ENCODE measurements around the gene CYP11A1. TPM values are rescaled to one million over a fixed set of nuclear protein-coding genes. Genes with fewer than 3 reads are reported as not detected.

CYP11A1 gene
- total RNA-seq, 1 experiment from 2014 or later: 1.7 TPM

- H3K27ac Mint-ChIP-seq: no peak overlapping the region
- Histone ChIP-seq H3K9ac (ENCODE audit: extremely low read depth, insufficient read length, low read length) (no peak overlapping the region), H3K79me2 (ENCODE audit: insufficient read depth, low read length) (no peaks in the 10 kb centered on the region), H3K27me3 (ENCODE audit: insufficient read depth, low read length) (no peaks in the 10 kb centered on the region), H4K5ac (ENCODE audit: insufficient read length, low read depth, low read length) (no peak overlapping the region), H2BK5ac (ENCODE audit: insufficient read length, low read length) (no peak overlapping the region), H3K4me1 (ENCODE audit: insufficient read depth, low read length) (peaks cover 8% of the 10 kb centered on the region; the same call in 1 of the 2 replicates), H2BK12ac (ENCODE audit: insufficient read length, low read depth, low read length) (no peak overlapping the region), H3K18ac (ENCODE audit: insufficient read length, low read depth, low read length) (no peak overlapping the region), H2BK20ac (ENCODE audit: low read depth, low read length, poor library complexity, severe bottlenecking) (no peak overlapping the region), H2BK120ac (ENCODE audit: low read depth, low read length, poor library complexity, severe bottlenecking) (no peak overlapping the region), H2AK5ac (ENCODE audit: insufficient read length, low read length) (no peak overlapping the region), H3K9me3 (ENCODE audit: control insufficient read depth, low read depth, low read length) (no peaks in the 10 kb centered on the region), H3K23ac (ENCODE audit: insufficient read length, low read depth, low read length) (no peak overlapping the region), H3K79me1 (ENCODE audit: insufficient read depth, low read depth, low read length, poor library complexity, severe bottlenecking) (no peaks in the 10 kb centered on the region), H3K14ac (ENCODE audit: insufficient read depth, low read length) (no peak overlapping the region), H4K91ac (ENCODE audit: insufficient read length, low read depth, low read length) (no peak overlapping the region), H4K20me1 (ENCODE audit: control insufficient read depth, insufficient read depth, insufficient read length) (no peaks in the 10 kb centered on the region), H2AFZ (ENCODE audit: low read length) (no peak overlapping the region), H3K27ac (ENCODE audit: insufficient read length, low read depth, low read length) (no peak overlapping the region), H3T11ph (ENCODE audit: low read length) (no peak overlapping the region), H3K4me2 (ENCODE audit: insufficient read depth, insufficient read length, low read length) (no peak overlapping the region), H3K56ac (ENCODE audit: insufficient read length, low read depth, low read length) (no peak overlapping the region), H4K8ac (replicated peaks; ENCODE audit: insufficient read length, low read depth, low read length) (no peak overlapping the region), H2BK15ac (ENCODE audit: low read depth, low read length) (no peak overlapping the region), H3K23me2 (ENCODE audit: insufficient read length, low read depth, low read length, poor library complexity, severe bottlenecking) (no peaks in the 10 kb centered on the region), H3K4ac (ENCODE audit: low read depth, low read length) (no peak overlapping the region)
- H3K4me1 Mint-ChIP-seq: peaks cover 17 to 21% of the 10 kb centered on the region in 2 experiments
- H3K27me3 Mint-ChIP-seq (ENCODE audit: low read depth): peaks cover 14% of the 10 kb centered on the region
- H3K9me3 Mint-ChIP-seq: peaks cover 24 to 32% of the 10 kb centered on the region in 2 experiments
- WGBS (ENCODE audit: extremely low coverage, insufficient read length, low lambda C conversion rate): no CpG with 5 or more reads among the region's 3 CpGs
- peaks cover 17 to 27% (median 19%) of the 10 kb centered on the region in 3 experiments for H3K36me3 Mint-ChIP-seq (ENCODE audit: insufficient read depth in 1 of 3, low read depth in 3 of 3)
- TF ChIP-seq CTCF (conservative IDR thresholded peaks at IDR 0.05): no peak
- H3K4me3 Mint-ChIP-seq: no peak overlapping the region
- no peak for DNase-seq
Observed at GRCh38 chr15:74351670-74352069, 15.8 kb downstream of the CYP11A1 start.
